Suppressor macrophage treated with lipopolysaccharide for 4 hours (primary cell): ENCODE data around the gene DNAJB11.
A peak's percentile ranks its signal among the peaks of the same experiment; 100 is the strongest.

Source experiments
- DNase-seq: peaks from one replicate; pipeline ENCODE4 v3.0.0-alpha.2; 2020

The DNAJB11 gene

GRCh38 chr3:186598108-186598784, 27.7 kb downstream of the DNAJB11 start:
- DNase-seq, result no peak

- DNase-seq, result no peak
These were observed 28.2 kb downstream of the DNAJB11 start for GRCh38 chr3:186598794-186599141.

GRCh38 chr3:186599142-186599784, 28.7 kb downstream of the DNAJB11 start:
- no peak for DNase-seq

GRCh38 chr3:186599785-186600166, 29.3 kb downstream of the DNAJB11 start:
- DNase-seq, result no peak

GRCh38 chr3:186600896-186601295, 30.4 kb downstream of the DNAJB11 start:
- DNase-seq, result no peak

GRCh38 chr3:186603159-186603558, 32.6 kb downstream of the DNAJB11 start:
- no peak for DNase-seq

GRCh38 chr3:186605078-186605477, 34.6 kb downstream of the DNAJB11 start:
- DNase-seq, result no peak

GRCh38 chr3:186605561-186606545, 35.3 kb downstream of the DNAJB11 start:
- DNase-seq, result no peak

- no peak for DNase-seq
These were observed 38.2 kb downstream of the DNAJB11 start for GRCh38 chr3:186608624-186609215.

- peak; percentile 17 for DNase-seq
These were observed 38.8 kb downstream of the DNAJB11 start for GRCh38 chr3:186609247-186609868.

- no peak for DNase-seq
These were observed 41.5 kb downstream of the DNAJB11 start for GRCh38 chr3:186612065-186612464.

- DNase-seq, result no peak
These were observed 42.5 kb downstream of the DNAJB11 start, which contains the start of gene AHSG for GRCh38 chr3:186612721-186613636. Gene AHSG, plus strand, starts transcription at chr3:186613060. Its CDS starts 82 bp downstream, at chr3:186613142.

- DNase-seq, result no peak
These were observed 43.2 kb downstream of the DNAJB11 start for GRCh38 chr3:186613637-186614265.

GRCh38 chr3:186614266-186614596, 43.7 kb downstream of the DNAJB11 start:
- no peak for DNase-seq

GRCh38 chr3:186614597-186615483, 44.3 kb downstream of the DNAJB11 start:
- peak; percentile 78 for DNase-seq

GRCh38 chr3:186616299-186616617, 45.7 kb downstream of the DNAJB11 start:
- no peak for DNase-seq

GRCh38 chr3:186617036-186617946, 46.8 kb downstream of the DNAJB11 start:
- peak; percentile 87 for DNase-seq

GRCh38 chr3:186618318-186618938, 47.9 kb downstream of the DNAJB11 start:
- no peak for DNase-seq

- DNase-seq, result no peak
These were observed 49.3 kb downstream of the DNAJB11 start for GRCh38 chr3:186619787-186620212.
